Activated T-helper 2 cell treated with anti-CD3 and anti-CD28 coated beads, Interferon-gamma antibody, Interleukin-2, Interleukin-4, amounts not matched to agents 10 μg/mL and 5 μg/mL and 100 μg/mL, durations not matched to agents 14 hours and 24 hours and 36 hours (primary cell): ENCODE results near the gene COG3. TPM values are rescaled to one million over a fixed set of nuclear protein-coding genes. Genes with fewer than 3 reads are reported as not detected.
"Not testable (repeated sequence)": the region's sequence is repeated elsewhere in the genome, so short reads cannot be mapped to it uniquely, and the experiment has no call there.

Source experiments
- DNase-seq: peaks from one replicate; pipeline ENCODE4 v3.0.0; 2021; ENCODE audit warnings: low spot score
- H3K27ac Mint-ChIP-seq: one replicate; pipeline ENCODE4 v1.8.0; 2021; ENCODE audit warnings: mixed read lengths
- H3K27me3 Mint-ChIP-seq: one replicate; pipeline ENCODE4 v1.8.0; 2021; ENCODE audit warnings: low read depth, mixed read lengths
- H3K36me3 Mint-ChIP-seq: one replicate; pipeline ENCODE4 v1.8.0; 2021; ENCODE audit warnings: low read depth, mixed read lengths
- H3K4me1 Mint-ChIP-seq: one replicate; pipeline ENCODE4 v1.8.0; 2021; ENCODE audit warnings: low read depth, mixed read lengths
- H3K4me3 Mint-ChIP-seq: one replicate; pipeline ENCODE4 v1.8.0; 2021; ENCODE audit warnings: low read depth, mild to moderate bottlenecking, moderate library complexity, mixed read lengths
- H3K9me3 Mint-ChIP-seq: one replicate; pipeline ENCODE4 v1.8.0; 2021; ENCODE audit warnings: mixed read lengths
- intact Hi-C: fragments of 100-400 bp; cut with micrococcal nuclease; formaldehyde crosslinking; loops from one replicate; pipeline ENCODE4 v1.15.1; 2023
- total RNA-seq: library from RNA; stranded (reverse); gene quantifications from 2 replicates; pipeline ENCODE4 v1.2.3, GENCODE V29; 2022

Gene COG3
- 21.3 and 22.5 TPM in 2 replicates for total RNA-seq

GRCh38 chr13:45464687-45465453 is at the start of gene COG3:
COG3 (plus strand) TSS chr13:45464939; CDS start chr13:45465037, 98 bp downstream.
- intact Hi-C loops, result loop anchor here (1.0 to 10.0 kb wide), 5 partner anchors 47 to 550 kb away; partner anchors contain the start of genes SLC25A30 and TPT1
- peaks cover 28% of the 10 kb centered on the region for H3K4me1 Mint-ChIP-seq

GRCh38 chr13:45415112-45415511 is 49.6 kb upstream of the COG3 start:
- DNase-seq, result no peak
- Mint-ChIP-seq H3K4me1 (peaks cover 15% of the 10 kb centered on the region), H3K36me3 (peaks cover 8% of the 10 kb centered on the region), H3K27ac (no peak overlapping the region), H3K9me3 (no peaks in the 10 kb centered on the region), H3K4me3 (peak overlapping the region; percentile 13), H3K27me3 (no peaks in the 10 kb centered on the region)
- intact Hi-C loops, result no loop called here

More at GRCh38 chr13:45464687-45465453, at the start of gene COG3:
- peaks cover 2% of the 10 kb centered on the region for H3K9me3 Mint-ChIP-seq
- DNase-seq, result peak; percentile 94
- H3K27me3 Mint-ChIP-seq, result peaks cover 3% of the 10 kb centered on the region
- peaks cover 27% of the 10 kb centered on the region for H3K36me3 Mint-ChIP-seq
- H3K4me3 Mint-ChIP-seq, result peak within 1 kb of the TSS; percentile 91
- peak within 1 kb of the TSS; percentile 83 for H3K27ac Mint-ChIP-seq

DNA sequence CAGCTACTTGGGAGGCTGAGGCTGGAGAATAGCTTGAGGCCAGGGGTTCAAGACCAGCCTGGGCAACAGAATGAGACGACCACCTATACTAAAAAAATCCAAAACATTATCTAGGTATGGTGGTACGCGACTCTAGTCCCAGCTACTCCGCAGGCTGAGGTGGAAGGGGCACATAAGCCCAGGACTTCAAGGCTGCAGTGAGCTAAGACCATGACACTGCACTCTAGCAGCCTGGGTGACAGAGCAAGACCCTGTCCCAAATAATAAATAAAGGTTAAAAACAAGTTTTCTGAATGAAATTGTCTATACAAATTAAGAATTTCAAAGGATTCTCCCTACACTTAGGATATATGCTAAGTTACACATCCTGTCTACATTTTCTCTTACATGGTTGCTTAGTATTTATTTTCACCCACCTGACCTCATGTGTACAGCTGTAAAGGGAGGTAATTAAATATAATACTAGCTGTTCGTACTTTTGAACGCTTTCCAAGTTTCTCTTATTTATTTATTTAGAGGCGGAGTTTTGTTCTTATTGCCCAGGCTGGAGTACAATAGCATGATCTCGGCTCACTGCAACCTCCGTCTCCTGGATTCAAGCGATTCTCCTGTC is 48.1 kb upstream of the COG3 start:
- H3K4me3 Mint-ChIP-seq, result peak overlapping the region; percentile 88
- H3K4me1 Mint-ChIP-seq, result peaks cover 14% of the 10 kb centered on the region
- H3K27ac Mint-ChIP-seq, result peak overlapping the region; percentile 87
- intact Hi-C loops, result loop anchor here (1.0 kb wide), 3 partner anchors 20 to 75 kb away; partner anchors contain the start of gene TPT1
- DNase-seq, result no peak
- H3K27me3 Mint-ChIP-seq, result no peaks in the 10 kb centered on the region
- peaks cover under 1% of the 10 kb centered on the region for H3K36me3 Mint-ChIP-seq
- no peaks in the 10 kb centered on the region for H3K9me3 Mint-ChIP-seq

DNA sequence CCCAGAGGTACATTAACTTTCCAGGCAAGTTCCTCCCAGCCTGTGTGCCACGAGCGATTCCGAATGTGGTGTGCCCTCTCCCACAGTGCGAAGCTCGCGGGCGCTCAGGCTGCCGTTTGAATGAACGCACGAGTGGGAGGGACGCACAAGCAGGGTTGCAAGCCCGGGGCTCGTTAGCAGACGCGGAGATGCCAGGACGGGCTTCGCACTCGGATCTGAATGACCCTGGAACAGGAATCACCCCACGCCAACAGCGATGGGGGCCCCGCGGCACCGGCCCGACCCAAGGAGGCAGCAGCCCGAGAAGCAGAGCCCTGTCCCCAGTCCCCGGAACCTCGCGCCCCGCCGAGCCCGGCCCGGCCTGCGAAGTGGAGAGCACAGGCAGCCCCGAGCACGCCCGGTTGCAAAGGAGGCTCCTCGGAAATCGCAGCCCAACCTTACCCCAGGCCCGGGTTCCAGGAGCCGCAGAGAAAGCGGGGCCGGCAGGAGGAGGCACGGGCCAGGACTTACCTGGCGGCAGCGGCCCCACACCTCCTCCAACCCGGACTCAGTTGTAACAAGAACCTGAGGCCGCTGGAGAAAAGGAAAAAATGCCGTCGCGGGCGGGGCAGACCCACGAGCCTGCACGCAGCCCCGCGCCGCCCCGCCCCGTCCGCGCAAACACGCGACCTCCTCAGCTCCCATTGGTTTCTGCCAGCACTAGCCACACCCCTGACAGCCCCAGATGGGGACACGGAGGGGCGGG is 46.8 kb upstream of the COG3 start, which contains the start of gene SLC25A30:
Gene SLC25A30, minus strand, starts transcription at position 584 of the 745 bp plus-strand sequence. CDS start 6,948 bp downstream, outside the sequence.
- Mint-ChIP-seq H3K27me3 (no peaks in the 10 kb centered on the region), H3K36me3 (no peaks in the 10 kb centered on the region), H3K4me1 (peaks cover 12% of the 10 kb centered on the region), H3K27ac (peak within 1 kb of the TSS; percentile 87), H3K9me3 (no peaks in the 10 kb centered on the region), H3K4me3 (peak within 1 kb of the TSS; percentile 88)
- intact Hi-C loops, result loop anchor here (1.0 kb wide), 4 partner anchors 22 to 77 kb away; partner anchors contain the start of genes COG3 and TPT1
- peak; percentile 82 for DNase-seq

DNA sequence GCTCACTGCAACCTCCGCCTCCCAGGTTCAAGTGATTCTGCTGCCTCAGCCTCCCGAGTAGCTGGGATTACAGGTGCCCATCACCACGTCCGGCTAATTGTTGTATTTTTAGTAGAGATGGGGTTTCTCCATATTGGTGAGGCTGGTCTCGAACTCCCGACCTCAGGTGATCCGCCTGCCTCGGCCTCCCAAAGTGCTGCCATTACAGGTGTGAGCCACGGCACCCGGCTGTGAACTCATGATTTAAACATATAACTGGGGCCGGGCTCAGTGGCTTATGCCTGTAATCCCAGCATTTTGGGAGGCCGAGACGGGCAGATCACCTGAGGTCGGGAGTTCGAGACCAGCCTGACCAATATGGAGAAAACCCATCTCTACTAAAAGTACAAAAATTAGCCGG is 45.4 kb upstream of the COG3 start:
- H3K4me1 Mint-ChIP-seq, result peaks cover 12% of the 10 kb centered on the region
- H3K27me3 Mint-ChIP-seq, DNase-seq, intact Hi-C loops, H3K27ac Mint-ChIP-seq, H3K36me3 Mint-ChIP-seq, H3K9me3 Mint-ChIP-seq, H3K4me3 Mint-ChIP-seq: not testable (repeated sequence)

- H3K27me3 Mint-ChIP-seq, result no peaks in the 10 kb centered on the region
- H3K36me3 Mint-ChIP-seq, result no peaks in the 10 kb centered on the region
- H3K4me3 Mint-ChIP-seq, result peak overlapping the region; percentile 1
- no peak for DNase-seq
- H3K9me3 Mint-ChIP-seq, result no peaks in the 10 kb centered on the region
- H3K4me1 Mint-ChIP-seq, result peaks cover 11% of the 10 kb centered on the region
- intact Hi-C loops, result no loop called here
- H3K27ac Mint-ChIP-seq, result no peak overlapping the region
Observed at GRCh38 chr13:45419945-45420344, 44.8 kb upstream of the COG3 start.

GRCh38 chr13:45422731-45423292 is 41.9 kb upstream of the COG3 start:
- Mint-ChIP-seq H3K27me3 (no peaks in the 10 kb centered on the region), H3K27ac (no peak overlapping the region), H3K36me3 (no peaks in the 10 kb centered on the region), H3K4me3 (no peak overlapping the region), H3K9me3 (no peaks in the 10 kb centered on the region), H3K4me1 (peaks cover 6% of the 10 kb centered on the region)
- intact Hi-C loops, result no loop called here
- DNase-seq, result no peak

- intact Hi-C loops, H3K27ac Mint-ChIP-seq, H3K4me1 Mint-ChIP-seq, H3K9me3 Mint-ChIP-seq, H3K27me3 Mint-ChIP-seq, DNase-seq, H3K36me3 Mint-ChIP-seq, H3K4me3 Mint-ChIP-seq: not testable (repeated sequence)
Observed at GRCh38 chr13:45426056-45426841, 38.5 kb upstream of the COG3 start.

GRCh38 chr13:45432737-45433380 is 31.9 kb upstream of the COG3 start:
- H3K4me3 Mint-ChIP-seq, result no peak overlapping the region
- intact Hi-C loops, result no loop called here

DNA sequence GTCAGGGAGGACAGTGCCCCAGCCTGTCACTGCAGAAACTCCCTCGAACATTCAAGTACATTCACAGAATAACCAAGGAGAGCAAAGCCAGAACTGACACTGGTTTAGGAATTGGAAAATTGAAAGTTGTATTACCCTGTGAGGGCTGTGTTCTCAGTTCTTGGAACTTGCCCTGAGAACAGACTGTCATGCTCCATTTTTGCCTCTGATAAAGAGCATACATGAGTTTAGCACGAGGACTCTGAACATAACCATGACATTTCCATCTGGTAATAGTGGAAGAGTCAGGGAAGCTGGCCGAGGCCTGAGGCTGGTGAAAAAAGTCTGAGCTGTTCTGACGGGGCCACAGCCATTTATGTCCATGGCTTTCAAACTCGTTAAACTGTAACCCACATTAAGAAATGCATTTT is 31.4 kb upstream of the COG3 start:
- Mint-ChIP-seq H3K4me3 (no peak overlapping the region), H3K9me3 (no peaks in the 10 kb centered on the region), H3K4me1 (no peaks in the 10 kb centered on the region), H3K27ac (no peak overlapping the region), H3K36me3 (no peaks in the 10 kb centered on the region), H3K27me3 (no peaks in the 10 kb centered on the region)
- intact Hi-C loops, result no loop called here
- no peak for DNase-seq

More at GRCh38 chr13:45432737-45433380, 31.9 kb upstream of the COG3 start:
- Mint-ChIP-seq H3K9me3 (no peaks in the 10 kb centered on the region), H3K4me1 (no peaks in the 10 kb centered on the region), H3K36me3 (no peaks in the 10 kb centered on the region), H3K27ac (no peak overlapping the region), H3K27me3 (no peaks in the 10 kb centered on the region)
- DNase-seq, result no peak

DNA sequence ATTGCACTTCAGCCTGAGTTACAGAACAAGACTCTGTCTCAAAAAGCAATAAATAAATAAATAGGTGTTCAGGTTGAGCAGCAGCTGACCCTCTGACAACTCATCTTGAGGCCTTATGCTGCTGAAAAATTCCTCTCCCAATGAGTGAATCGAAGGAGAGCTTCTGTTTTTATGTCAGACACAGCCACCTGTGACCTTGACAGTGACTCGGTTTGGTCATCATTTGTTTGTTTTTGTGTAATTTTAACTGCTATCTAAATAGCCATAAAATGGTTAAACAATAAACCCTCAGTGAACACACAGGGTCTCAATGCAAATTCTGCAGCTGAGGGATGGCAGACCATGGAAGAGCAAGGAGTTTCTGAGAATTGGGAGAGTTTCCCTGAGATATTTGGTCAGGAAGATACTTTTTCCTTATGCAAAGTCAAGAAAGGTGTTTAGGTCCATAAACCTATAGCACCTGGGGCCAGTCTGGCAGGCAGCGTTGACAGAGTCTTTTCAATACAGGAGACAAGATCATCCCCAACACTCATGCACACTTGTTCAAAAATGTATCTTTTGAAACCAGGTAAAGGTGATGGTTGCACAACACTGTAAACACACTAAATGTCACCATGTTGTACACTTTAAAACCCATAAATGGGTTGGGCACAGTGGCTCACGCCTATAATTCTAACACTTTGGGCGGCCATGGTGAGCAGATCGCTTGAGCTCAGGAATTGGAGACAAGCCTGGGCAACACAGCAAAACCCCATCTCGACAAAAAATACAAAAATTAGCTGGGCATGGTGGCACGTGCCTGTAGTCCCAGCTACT is 30.0 kb upstream of the COG3 start:
- H3K4me3 Mint-ChIP-seq, result no peak overlapping the region
- H3K9me3 Mint-ChIP-seq, result no peaks in the 10 kb centered on the region
- intact Hi-C loops, result no loop called here
- no peaks in the 10 kb centered on the region for H3K27me3 Mint-ChIP-seq
- H3K27ac Mint-ChIP-seq, result no peak overlapping the region
- no peaks in the 10 kb centered on the region for H3K36me3 Mint-ChIP-seq
- no peak for DNase-seq
- no peaks in the 10 kb centered on the region for H3K4me1 Mint-ChIP-seq
